GM23338 (cell line): ENCODE results near the gene MED16. TPM values are rescaled to one million over a fixed set of nuclear protein-coding genes. Genes with fewer than 3 reads are reported as not detected.

Experiments
- ATAC-seq: fragments of 200-7000 bp; cut with Tn5 transposase; 3 replicates; pipeline ENCODE4 v1.9.1; 2020
- DNase-seq: peaks from one replicate; pipeline ENCODE4 v3.0.0-alpha.2; 2015; ENCODE audit warnings: low spot score
- H2AFZ ChIP-seq: fragments of 200-600 bp; sonication (generic); 2 replicates; pipeline ENCODE4 v1.8.0; 2016; ENCODE audit warnings: antibody characterized with exemption, mild to moderate bottlenecking, moderate library complexity
- H3F3A ChIP-seq: fragments of 200-600 bp; sonication (generic); replicated peaks from 2 replicates; pipeline ENCODE4 v1.8.0; 2017; ENCODE audit warnings: antibody characterized with exemption, mixed run types, low read depth
- H3K27ac ChIP-seq: fragments of 200-600 bp; sonication (generic); 2 replicates; pipeline ENCODE4 v1.6.1; 2016; ENCODE audit warnings: low read depth
- H3K27me3 ChIP-seq: fragments of 200-600 bp; sonication (generic); 2 replicates; pipeline ENCODE4 v1.8.0; 2016; ENCODE audit warnings: mild to moderate bottlenecking, mixed run types, moderate library complexity; ENCODE audit not compliant: insufficient read depth
- H3K36me3 ChIP-seq: fragments of 200-600 bp; sonication (generic); 2 replicates; pipeline ENCODE4 v1.8.0; 2016; ENCODE audit warnings: mild to moderate bottlenecking; ENCODE audit not compliant: insufficient read depth
- H3K4me1 ChIP-seq: fragments of 200-600 bp; sonication (generic); 2 replicates; pipeline ENCODE4 v1.8.0; 2016; ENCODE audit warnings: mild to moderate bottlenecking, moderate library complexity; ENCODE audit not compliant: insufficient read depth
- H3K4me2 ChIP-seq: fragments of 200-600 bp; sonication (generic); 2 replicates; pipeline ENCODE4 v1.7.1; 2017; ENCODE audit warnings: mixed run types
- H3K4me3 ChIP-seq: fragments of 200-600 bp; sonication (generic); 2 replicates; pipeline ENCODE4 v1.6.1; 2016; ENCODE audit warnings: mixed run types
- H3K79me2 ChIP-seq: fragments of 200-600 bp; sonication (generic); replicated peaks from 2 replicates; pipeline ENCODE4 v1.8.0; 2017; ENCODE audit warnings: mild to moderate bottlenecking; ENCODE audit not compliant: insufficient read depth
- H3K9me2 ChIP-seq: fragments of 200-600 bp; sonication (generic); 2 replicates; pipeline ENCODE4 v1.8.0; 2017; ENCODE audit not compliant: insufficient read depth
- H4K20me1 ChIP-seq: fragments of 200-600 bp; sonication (generic); replicated peaks from 2 replicates; pipeline ENCODE4 v1.8.0; 2017; ENCODE audit warnings: mild to moderate bottlenecking; ENCODE audit not compliant: insufficient read depth
- H3K27ac Mint-ChIP-seq: 2 replicates; pipeline ENCODE4 v1.8.0; 2020; ENCODE audit warnings: inconsistent platforms, mild to moderate bottlenecking, moderate library complexity, mixed read lengths
- H3K27me3 Mint-ChIP-seq: 3 replicates; pipeline ENCODE4 v1.8.0; 2022; ENCODE audit warnings: low read depth, mild to moderate bottlenecking, moderate library complexity, mixed read lengths, inconsistent platforms; ENCODE audit not compliant: insufficient read depth, poor library complexity
- H3K36me3 Mint-ChIP-seq: 3 replicates; pipeline ENCODE4 v1.8.0; 2021; ENCODE audit warnings: low read depth, mild to moderate bottlenecking, inconsistent platforms, moderate library complexity, mixed read lengths
- H3K4me1 Mint-ChIP-seq: 3 replicates; pipeline ENCODE4 v1.8.0; 2020; ENCODE audit warnings: mild to moderate bottlenecking, inconsistent platforms, mixed read lengths
- H3K4me3 Mint-ChIP-seq: 3 replicates; pipeline ENCODE4 v1.8.0; 2021; ENCODE audit warnings: moderate library complexity, mild to moderate bottlenecking, inconsistent platforms, mixed read lengths
- H3K9me3 Mint-ChIP-seq: 3 replicates; pipeline ENCODE4 v1.8.0; 2020; ENCODE audit warnings: moderate library complexity, mild to moderate bottlenecking, inconsistent platforms, mixed read lengths
- EZH2 ChIP-seq: fragments of 200-600 bp; sonication (generic); IDR thresholded peaks from one replicate; pipeline ENCODE4 v1.8.0; 2017; ENCODE audit warnings: antibody characterized with exemption, mild to moderate bottlenecking, low read depth; ENCODE audit not compliant: unreplicated experiment
- EZH2phosphoT487 ChIP-seq: fragments of 200-600 bp; sonication (generic); IDR thresholded peaks from one replicate; pipeline ENCODE4 v1.8.1; 2018; ENCODE audit warnings: antibody characterized with exemption; ENCODE audit not compliant: unreplicated experiment
- JUNB ChIP-seq: IDR thresholded peaks from one replicate; pipeline ENCODE4 v1.6.1; 2016; ENCODE audit warnings: antibody characterized with exemption; ENCODE audit not compliant: unreplicated experiment
- NANOG ChIP-seq: IDR thresholded peaks from 2 replicates; pipeline ENCODE4 v1.6.1; 2016; ENCODE audit warnings: antibody characterized with exemption, borderline replicate concordance
- ZNF114 ChIP-seq: fragments of 250-450 bp; sonication (Bioruptor Pico); IDR thresholded peaks from 2 replicates; pipeline ENCODE4 v1.5.0; 2020; ENCODE audit warnings: mild to moderate bottlenecking, moderate library complexity
- ZNF331 ChIP-seq: fragments of 250-450 bp; sonication (Bioruptor Pico); IDR thresholded peaks from 2 replicates; pipeline ENCODE4 v1.5.0; 2020; ENCODE audit warnings: low read depth, mild to moderate bottlenecking, moderate library complexity
- polyA plus RNA-seq: library from polyadenylated mRNA; unstranded; fragments of >200 nt; fragmentation: Nextera tagmentation; extraction: Ambion mirVana; gene quantifications from 2 replicates; pipeline ENCODE4 v1.2.1, GENCODE V29; 2016
- total RNA-seq: library from RNA; depleted of rRNA; stranded (reverse); fragments of >200 nt; shearing (Covaris generic); gene quantifications from 2 replicates; pipeline ENCODE4 v1.2.3, GENCODE V29; 2014
- TF ChIP-seq, protein P1 (sequence below): fragments of 250-450 bp; sonication (Bioruptor Pico); IDR thresholded peaks from 2 replicates; pipeline ENCODE4 v1.5.0; 2020; ENCODE audit warnings: mild to moderate bottlenecking, moderate library complexity
- TF ChIP-seq, protein P2 (sequence below): IDR thresholded peaks from one replicate; pipeline ENCODE4 v1.6.1; 2018; ENCODE audit warnings: antibody characterized with exemption; ENCODE audit not compliant: unreplicated experiment
- TF ChIP-seq, protein P3 (sequence below), 2 experiments: fragments of 200-600 bp in 1 of 2; sonication (generic) in 1 of 2; conservative IDR thresholded peaks; 2 replicates each; pipeline versions ENCODE4 v1.5.1 to v1.6.1; 2016 to 2017; ENCODE audit warnings: antibody characterized with exemption in 2 of 2, low read depth in 2 of 2, mild to moderate bottlenecking in 2 of 2, moderate library complexity in 1 of 2
- TF ChIP-seq, protein P4 (sequence below): IDR thresholded peaks from 2 replicates; pipeline ENCODE4 v1.6.1; 2016; ENCODE audit warnings: antibody characterized with exemption

The MED16 gene
- total and polyA plus RNA-seq, 2 experiments from 2014 or later = 52.7 to 73.6 TPM

DNA sequence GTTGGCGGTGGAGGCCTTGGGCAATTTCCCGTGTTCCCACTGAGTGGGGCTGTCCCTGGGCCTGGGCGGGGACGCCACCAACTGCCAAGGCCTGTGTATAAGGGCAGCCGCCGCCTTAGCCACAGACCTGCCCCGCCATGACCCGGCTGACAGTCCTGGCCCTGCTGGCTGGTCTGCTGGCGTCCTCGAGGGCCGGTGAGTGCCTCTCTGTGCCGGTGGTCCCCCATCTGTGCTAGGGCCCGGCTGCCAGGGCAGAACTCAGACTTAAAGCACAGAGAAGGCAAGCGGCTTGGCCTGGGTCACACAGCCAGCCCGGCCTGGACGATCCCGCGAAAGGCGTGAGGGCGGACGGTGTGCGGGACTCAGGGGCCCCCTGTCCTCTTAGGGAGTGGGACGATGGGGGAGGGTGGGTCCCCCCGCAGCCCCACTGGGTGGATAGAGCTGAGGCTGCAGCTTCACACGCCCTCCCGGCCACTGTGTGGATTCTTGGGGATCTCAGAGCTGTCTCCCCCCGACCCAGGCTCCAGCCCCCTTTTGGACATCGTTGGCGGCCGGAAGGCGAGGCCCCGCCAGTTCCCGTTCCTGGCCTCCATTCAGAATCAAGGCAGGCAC lies 65.2 kb downstream of the MED16 start, which contains the start of gene AZU1:
Gene AZU1 (plus strand): TSS at position 128 of the 612 bp plus-strand sequence. CDS start 10 bp downstream, at position 138.
- H4K20me1 ChIP-seq = no peaks in the 10 kb centered on the region
- DNase-seq (no peak), ATAC-seq (no peak; the same call in 2 of the 3 replicates)
- H3K9me2 ChIP-seq = no peaks in the 10 kb centered on the region
- no peak within 1 kb of the TSS for H3K27ac ChIP-seq
- Mint-ChIP-seq H3K27ac (no peak within 1 kb of the TSS), H3K4me3 (no peak within 1 kb of the TSS), H3K27me3 (peaks cover 6% of the 10 kb centered on the region), H3K36me3 (no peaks in the 10 kb centered on the region), H3K4me1 (peaks cover 6% of the 10 kb centered on the region; the same call in 2 of the 3 replicates), H3K9me3 (no peaks in the 10 kb centered on the region)
- H3K4me3 ChIP-seq = no peak within 1 kb of the TSS
- no peak for TF ChIP-seq JUNB
- TF ChIP-seq EZH2phosphoT487 = no peak
- no peak for TF ChIP-seq NANOG
- TF ChIP-seq, protein P1, sequence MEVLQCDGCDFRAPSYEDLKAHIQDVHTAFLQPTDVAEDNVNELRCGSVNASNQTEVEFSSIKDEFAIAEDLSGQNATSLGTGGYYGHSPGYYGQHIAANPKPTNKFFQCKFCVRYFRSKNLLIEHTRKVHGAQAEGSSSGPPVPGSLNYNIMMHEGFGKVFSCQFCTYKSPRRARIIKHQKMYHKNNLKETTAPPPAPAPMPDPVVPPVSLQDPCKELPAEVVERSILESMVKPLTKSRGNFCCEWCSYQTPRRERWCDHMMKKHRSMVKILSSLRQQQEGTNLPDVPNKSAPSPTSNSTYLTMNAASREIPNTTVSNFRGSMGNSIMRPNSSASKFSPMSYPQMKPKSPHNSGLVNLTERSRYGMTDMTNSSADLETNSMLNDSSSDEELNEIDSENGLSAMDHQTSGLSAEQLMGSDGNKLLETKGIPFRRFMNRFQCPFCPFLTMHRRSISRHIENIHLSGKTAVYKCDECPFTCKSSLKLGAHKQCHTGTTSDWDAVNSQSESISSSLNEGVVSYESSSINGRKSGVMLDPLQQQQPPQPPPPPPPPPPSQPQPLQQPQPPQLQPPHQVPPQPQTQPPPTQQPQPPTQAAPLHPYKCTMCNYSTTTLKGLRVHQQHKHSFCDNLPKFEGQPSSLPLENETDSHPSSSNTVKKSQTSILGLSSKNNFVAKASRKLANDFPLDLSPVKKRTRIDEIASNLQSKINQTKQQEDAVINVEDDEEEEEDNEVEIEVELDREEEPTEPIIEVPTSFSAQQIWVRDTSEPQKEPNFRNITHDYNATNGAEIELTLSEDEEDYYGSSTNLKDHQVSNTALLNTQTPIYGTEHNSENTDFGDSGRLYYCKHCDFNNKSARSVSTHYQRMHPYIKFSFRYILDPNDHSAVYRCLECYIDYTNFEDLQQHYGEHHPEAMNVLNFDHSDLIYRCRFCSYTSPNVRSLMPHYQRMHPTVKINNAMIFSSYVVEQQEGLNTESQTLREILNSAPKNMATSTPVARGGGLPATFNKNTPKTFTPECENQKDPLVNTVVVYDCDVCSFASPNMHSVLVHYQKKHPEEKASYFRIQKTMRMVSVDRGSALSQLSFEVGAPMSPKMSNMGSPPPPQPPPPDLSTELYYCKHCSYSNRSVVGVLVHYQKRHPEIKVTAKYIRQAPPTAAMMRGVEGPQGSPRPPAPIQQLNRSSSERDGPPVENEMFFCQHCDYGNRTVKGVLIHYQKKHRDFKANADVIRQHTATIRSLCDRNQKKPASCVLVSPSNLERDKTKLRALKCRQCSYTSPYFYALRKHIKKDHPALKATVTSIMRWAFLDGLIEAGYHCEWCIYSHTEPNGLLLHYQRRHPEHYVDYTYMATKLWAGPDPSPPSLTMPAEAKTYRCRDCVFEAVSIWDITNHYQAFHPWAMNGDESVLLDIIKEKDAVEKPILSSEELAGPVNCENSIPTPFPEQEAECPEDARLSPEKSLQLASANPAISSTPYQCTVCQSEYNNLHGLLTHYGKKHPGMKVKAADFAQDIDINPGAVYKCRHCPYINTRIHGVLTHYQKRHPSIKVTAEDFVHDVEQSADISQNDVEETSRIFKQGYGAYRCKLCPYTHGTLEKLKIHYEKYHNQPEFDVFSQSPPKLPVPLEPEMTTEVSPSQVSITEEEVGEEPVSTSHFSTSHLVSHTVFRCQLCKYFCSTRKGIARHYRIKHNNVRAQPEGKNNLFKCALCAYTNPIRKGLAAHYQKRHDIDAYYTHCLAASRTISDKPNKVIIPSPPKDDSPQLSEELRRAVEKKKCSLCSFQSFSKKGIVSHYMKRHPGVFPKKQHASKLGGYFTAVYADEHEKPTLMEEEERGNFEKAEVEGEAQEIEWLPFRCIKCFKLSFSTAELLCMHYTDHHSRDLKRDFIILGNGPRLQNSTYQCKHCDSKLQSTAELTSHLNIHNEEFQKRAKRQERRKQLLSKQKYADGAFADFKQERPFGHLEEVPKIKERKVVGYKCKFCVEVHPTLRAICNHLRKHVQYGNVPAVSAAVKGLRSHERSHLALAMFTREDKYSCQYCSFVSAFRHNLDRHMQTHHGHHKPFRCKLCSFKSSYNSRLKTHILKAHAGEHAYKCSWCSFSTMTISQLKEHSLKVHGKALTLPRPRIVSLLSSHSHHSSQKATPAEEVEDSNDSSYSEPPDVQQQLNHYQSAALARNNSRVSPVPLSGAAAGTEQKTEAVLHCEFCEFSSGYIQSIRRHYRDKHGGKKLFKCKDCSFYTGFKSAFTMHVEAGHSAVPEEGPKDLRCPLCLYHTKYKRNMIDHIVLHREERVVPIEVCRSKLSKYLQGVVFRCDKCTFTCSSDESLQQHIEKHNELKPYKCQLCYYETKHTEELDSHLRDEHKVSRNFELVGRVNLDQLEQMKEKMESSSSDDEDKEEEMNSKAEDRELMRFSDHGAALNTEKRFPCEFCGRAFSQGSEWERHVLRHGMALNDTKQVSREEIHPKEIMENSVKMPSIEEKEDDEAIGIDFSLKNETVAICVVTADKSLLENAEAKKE (CRISPR knock-in tag) = no peak
- TF ChIP-seq, protein P2, sequence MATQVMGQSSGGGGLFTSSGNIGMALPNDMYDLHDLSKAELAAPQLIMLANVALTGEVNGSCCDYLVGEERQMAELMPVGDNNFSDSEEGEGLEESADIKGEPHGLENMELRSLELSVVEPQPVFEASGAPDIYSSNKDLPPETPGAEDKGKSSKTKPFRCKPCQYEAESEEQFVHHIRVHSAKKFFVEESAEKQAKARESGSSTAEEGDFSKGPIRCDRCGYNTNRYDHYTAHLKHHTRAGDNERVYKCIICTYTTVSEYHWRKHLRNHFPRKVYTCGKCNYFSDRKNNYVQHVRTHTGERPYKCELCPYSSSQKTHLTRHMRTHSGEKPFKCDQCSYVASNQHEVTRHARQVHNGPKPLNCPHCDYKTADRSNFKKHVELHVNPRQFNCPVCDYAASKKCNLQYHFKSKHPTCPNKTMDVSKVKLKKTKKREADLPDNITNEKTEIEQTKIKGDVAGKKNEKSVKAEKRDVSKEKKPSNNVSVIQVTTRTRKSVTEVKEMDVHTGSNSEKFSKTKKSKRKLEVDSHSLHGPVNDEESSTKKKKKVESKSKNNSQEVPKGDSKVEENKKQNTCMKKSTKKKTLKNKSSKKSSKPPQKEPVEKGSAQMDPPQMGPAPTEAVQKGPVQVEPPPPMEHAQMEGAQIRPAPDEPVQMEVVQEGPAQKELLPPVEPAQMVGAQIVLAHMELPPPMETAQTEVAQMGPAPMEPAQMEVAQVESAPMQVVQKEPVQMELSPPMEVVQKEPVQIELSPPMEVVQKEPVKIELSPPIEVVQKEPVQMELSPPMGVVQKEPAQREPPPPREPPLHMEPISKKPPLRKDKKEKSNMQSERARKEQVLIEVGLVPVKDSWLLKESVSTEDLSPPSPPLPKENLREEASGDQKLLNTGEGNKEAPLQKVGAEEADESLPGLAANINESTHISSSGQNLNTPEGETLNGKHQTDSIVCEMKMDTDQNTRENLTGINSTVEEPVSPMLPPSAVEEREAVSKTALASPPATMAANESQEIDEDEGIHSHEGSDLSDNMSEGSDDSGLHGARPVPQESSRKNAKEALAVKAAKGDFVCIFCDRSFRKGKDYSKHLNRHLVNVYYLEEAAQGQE = no peak
- TF ChIP-seq ZNF331 = no peak
- TF ChIP-seq EZH2 = no peak
- no peak for TF ChIP-seq ZNF114 (CRISPR knock-in tag)
- TF ChIP-seq, protein P3, sequence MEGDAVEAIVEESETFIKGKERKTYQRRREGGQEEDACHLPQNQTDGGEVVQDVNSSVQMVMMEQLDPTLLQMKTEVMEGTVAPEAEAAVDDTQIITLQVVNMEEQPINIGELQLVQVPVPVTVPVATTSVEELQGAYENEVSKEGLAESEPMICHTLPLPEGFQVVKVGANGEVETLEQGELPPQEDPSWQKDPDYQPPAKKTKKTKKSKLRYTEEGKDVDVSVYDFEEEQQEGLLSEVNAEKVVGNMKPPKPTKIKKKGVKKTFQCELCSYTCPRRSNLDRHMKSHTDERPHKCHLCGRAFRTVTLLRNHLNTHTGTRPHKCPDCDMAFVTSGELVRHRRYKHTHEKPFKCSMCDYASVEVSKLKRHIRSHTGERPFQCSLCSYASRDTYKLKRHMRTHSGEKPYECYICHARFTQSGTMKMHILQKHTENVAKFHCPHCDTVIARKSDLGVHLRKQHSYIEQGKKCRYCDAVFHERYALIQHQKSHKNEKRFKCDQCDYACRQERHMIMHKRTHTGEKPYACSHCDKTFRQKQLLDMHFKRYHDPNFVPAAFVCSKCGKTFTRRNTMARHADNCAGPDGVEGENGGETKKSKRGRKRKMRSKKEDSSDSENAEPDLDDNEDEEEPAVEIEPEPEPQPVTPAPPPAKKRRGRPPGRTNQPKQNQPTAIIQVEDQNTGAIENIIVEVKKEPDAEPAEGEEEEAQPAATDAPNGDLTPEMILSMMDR (conservative IDR thresholded peaks at IDR 0.05; ENCODE audit: low read depth in 2 of 2) = no peak
- TF ChIP-seq, protein P4, sequence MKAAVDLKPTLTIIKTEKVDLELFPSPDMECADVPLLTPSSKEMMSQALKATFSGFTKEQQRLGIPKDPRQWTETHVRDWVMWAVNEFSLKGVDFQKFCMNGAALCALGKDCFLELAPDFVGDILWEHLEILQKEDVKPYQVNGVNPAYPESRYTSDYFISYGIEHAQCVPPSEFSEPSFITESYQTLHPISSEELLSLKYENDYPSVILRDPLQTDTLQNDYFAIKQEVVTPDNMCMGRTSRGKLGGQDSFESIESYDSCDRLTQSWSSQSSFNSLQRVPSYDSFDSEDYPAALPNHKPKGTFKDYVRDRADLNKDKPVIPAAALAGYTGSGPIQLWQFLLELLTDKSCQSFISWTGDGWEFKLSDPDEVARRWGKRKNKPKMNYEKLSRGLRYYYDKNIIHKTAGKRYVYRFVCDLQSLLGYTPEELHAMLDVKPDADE = no peak
- no peaks in the 10 kb centered on the region for H3K27me3 ChIP-seq
- peaks cover 9% of the 10 kb centered on the region; the same call in 1 of the 2 replicates for H3K4me1 ChIP-seq
- no peak within 1 kb of the TSS for H3K4me2 ChIP-seq
- H3F3A ChIP-seq = no peaks in the 10 kb centered on the region
- H3K79me2 ChIP-seq = no peaks in the 10 kb centered on the region
- H3K36me3 ChIP-seq = no peaks in the 10 kb centered on the region
- no peak within 1 kb of the TSS for H2AFZ ChIP-seq
